NCI-H460 (cell line): ENCODE results near the gene TEKTIP1. TPM values are rescaled to one million over a fixed set of nuclear protein-coding genes. Genes with fewer than 3 reads are reported as not detected.
"Not testable (repeated sequence)": the region's sequence is repeated elsewhere in the genome, so short reads cannot be mapped to it uniquely, and the experiment has no call there.

Experiments used
- DNase-seq: peaks from one replicate; pipeline ENCODE4 v3.0.0-alpha.2; 2016; ENCODE audit warnings: low read depth; ENCODE audit errors: extremely low read depth
- small RNA-seq, 2 experiments: library from RNA; depleted of rRNA; stranded (forward); fragments of <200 nt; gene quantifications; one replicate each; pipeline ENCODE3, GENCODE V24; 2014
- total RNA-seq: library from RNA; depleted of rRNA; stranded (reverse); fragments of >200 nt; shearing (Covaris generic); gene quantifications from 2 replicates; pipeline ENCODE4 v1.2.3, GENCODE V29; 2014; rRNA removed

The TEKTIP1 gene
- total RNA-seq, 1 experiment from 2014 or later, result not detected

DNA sequence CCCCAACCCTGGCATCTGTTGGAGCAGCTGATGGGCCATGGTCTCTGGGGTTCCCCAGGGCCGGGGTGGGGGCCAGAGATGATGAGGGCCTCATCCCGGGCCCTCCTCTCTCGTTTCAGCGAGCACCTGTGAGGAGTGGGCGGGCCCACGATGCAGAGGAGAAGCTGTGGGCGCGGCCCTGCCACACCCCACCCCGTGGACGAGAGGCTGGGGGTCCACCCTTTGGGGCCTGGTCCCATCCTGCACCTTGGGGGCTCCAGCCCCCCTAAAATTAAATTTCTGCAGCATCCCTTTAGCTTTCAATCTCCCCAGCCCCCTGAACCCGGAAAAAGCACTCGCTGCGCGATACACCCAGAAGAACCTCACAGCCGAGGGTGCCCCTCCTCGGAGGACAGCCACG, 39.4 kb downstream of the TEKTIP1 start:
- DNase-seq, result no peak

DNA sequence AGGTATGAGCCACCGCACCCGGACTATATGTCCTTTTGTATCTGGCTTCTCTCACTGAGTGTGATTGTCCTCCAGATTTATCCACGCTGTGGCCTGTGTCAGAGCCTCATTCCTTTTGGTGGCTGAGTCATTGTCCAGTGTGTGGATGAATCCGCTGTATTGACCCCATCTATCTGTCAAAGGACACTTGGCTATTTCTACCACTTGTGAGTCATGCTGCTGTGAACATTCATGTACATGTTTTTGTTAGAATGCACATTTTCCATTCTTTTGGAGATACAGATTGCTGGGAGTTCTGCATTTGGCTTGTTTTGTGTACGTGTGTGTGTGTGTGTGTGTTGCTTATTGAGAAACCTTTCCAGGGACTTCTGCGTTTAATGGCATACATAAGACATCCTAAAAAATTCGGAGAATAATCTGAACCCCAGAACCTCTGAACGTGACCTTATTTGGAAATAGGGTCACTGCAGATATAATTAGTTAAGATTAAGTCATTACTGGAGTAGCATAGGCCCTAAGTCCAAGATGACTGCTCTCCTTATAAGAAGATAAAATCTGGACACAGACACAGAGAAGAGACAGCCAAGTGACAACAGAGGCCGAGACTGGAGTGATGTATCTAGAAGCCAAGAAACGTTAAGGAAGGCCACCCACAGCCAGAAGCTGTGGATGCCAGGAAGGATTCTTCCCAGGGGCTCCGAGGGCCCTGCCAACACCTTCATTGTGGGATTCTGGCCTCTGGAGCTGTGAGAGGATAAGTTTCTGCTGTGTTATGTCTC, 41.4 kb downstream of the TEKTIP1 start:
- no peak for DNase-seq

DNA sequence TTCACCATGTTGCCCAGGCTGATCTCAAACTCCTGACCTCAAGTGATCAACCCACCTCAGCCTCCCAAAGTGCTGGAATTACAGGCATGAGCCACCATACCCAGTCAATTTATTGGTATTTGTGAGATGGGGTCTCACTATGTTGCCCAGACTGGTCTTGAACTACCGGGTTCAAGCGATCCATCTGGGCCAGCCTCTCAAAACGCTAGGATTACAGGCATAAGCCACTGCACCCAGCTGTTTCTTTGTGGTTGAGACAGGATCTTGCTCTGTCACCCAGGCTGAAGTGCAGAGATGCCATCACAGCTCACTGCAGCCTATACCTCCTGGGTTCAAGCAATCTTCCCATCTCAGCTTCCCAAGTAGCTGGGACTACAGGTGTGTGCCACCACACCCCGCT, 42.8 kb downstream of the TEKTIP1 start:
- not testable (repeated sequence) for DNase-seq

DNA sequence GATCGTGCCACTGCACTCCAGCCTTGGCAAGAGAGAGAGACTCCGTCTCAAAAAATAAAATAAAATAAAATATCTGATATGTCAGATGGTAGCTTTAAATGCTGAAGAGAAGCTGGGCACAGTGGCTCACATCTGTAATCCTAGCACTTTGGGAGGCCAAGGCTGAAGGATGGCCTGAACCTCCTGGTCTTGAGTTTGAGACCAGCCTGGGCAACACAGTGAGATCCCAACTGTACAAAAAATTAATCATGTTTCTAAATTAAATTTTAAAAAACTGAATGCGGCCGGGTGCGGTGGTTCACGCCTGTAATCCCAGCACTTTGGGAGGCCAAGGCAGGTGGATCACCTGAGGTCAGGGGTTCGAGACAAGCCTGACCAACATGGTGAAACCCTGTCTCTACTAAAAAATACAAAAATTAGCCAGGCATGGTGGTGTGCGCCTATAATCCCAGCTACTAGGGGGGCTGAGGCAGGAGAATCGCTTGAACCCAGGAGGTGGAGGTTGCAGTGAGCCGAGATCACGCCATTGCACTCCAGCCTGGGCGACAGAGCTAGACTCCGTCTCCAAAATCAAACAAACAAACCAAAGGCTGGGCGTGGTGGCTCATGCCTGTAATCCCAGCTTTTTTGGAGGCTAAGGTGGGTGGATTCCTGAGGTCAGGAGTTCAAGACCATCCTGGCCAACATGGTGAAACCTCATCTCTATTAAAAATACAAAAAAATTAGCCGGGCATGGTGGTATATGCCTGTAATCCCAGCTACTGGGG, 45.2 kb downstream of the TEKTIP1 start:
- not testable (repeated sequence) for DNase-seq

DNA sequence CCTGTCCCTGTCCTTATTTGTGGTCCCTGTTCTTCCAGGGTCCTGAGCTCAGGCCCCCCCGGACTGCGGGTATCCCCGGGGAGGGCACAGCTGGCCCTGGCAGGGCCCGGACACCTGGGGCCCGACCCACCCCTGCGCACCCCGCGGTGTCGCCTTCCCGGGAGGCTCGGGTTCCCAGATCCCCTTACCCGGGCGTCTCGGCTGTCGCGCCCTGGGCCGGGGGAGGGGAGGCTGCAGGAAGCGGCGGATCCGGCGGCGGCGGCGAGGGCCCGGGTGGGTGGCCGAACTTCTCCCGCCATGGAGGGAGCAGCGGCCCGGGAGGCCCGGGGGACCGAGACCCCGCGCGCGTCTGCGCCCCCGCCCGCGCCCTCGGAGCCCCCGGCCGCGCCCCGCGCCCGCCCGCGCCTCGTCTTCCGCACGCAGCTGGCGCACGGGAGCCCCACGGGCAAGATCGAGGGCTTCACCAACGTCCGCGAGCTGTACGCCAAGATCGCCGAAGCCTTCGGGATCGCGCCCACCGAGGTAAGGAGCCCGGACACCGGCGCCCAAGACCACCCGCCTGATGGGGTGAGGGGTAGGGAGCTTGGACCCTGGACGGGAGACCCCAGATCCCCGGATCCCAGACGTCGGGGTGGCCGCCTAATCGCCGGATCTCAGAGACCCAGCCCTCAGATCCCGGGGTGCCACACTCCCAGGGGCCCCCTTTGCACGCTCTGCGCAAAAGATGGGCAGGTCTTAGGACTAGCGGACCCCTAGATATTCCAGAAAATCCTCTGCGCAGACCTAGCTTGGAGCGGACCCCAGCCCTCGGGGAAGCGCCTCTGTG, 46.5 kb downstream of the TEKTIP1 start, which contains the start of gene GIPC3:
Gene GIPC3 (plus strand): TSS at position 178 of the 826 bp plus-strand sequence. CDS start 120 bp downstream, at position 298.
- no peak for DNase-seq

DNA sequence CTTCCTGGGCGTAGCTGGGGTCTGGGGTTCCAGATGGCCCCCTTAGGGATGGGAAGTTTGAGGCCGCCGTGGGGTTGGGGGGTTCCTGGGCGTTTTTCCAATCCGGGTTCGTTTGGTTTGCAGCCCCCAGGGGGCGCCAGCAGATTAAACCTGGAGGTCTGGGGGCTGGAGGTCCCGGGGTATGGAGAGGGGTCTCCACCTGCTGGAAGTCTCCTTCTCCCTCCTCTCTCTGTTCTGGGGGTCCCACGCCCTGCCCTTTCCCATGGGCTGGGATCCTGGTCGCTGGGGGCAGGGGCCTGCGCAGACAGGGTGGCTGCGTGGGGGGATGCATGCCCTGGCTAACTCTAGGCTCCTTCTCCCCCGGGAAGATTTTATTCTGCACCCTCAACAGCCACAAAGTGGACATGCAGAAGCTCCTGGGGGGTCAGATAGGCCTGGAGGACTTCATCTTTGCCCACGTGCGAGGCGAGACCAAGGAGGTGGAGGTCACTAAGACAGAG, 47.2 kb downstream of the TEKTIP1 start:
- DNase-seq, result no peak

DNA sequence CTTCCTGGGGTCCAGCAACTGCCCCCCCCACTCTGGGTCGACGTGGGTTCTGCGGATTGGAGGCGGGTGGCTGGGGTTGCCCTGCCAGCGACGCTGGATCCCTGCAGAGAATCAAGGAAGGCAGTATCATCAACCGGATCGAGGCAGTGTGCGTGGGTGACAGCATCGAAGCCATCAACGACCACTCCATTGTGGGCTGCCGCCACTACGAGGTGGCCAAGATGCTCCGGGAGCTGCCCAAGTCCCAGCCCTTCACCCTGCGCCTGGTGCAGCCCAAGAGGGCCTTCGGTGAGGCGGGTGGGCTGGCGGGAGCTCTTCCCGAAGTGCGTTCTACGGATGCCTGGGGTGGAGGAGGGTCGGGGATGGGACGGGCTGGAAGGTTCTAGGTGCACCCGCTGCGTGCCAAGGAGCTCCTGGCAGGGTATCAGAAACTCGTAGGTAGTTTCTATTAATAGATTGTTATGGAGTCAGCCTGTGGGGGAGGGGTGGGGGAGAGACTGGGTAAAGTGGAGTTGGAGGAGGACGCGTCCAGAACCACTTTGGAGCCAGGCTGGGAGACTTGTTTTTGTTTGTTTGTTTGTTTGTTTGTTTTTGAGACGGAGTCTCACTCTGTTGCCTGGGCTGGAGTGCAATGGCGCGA, 47.9 kb downstream of the TEKTIP1 start:
- DNase-seq, result no peak

DNA sequence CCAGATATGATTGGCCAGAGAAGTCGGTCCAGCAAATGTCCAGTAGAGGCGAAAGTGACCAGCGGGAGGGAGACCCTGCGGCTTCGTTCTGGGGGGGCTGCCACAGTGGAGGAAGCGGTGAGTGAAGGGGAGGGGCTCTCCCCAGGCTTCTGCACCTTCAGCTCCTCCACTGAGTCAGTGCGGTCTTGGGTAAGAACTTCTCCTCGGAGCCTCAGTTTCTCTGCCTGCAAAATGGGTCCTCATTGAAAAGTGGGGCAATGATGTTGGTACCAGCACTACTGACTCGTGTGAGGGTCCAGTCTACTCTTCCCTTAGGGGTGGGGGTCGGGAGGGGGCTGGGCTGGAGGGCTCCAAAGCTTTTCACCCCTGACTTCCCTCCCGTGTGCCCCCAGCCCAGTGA, 50.5 kb downstream of the TEKTIP1 start:
- DNase-seq, result no peak

DNA sequence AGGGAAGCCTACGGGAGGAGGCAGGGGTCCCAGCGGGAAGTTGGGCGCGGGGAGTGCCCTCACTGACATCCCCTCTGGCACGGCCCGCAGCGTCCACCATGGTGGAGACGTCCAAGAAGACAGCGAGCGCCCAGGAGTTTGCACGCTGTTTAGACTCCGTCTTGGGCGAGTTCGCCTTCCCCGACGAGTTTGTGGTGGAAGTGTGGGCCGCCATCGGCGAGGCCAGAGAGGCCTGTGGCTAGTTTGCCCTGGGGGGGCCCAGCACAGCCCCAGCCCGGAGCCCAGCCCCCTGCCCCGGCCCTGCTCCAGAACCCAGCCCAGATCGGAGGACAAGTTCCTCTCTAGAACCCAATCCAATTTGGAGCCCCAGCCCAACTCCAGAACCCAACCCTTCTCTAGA, 51.0 kb downstream of the TEKTIP1 start:
- DNase-seq, result no peak

DNA sequence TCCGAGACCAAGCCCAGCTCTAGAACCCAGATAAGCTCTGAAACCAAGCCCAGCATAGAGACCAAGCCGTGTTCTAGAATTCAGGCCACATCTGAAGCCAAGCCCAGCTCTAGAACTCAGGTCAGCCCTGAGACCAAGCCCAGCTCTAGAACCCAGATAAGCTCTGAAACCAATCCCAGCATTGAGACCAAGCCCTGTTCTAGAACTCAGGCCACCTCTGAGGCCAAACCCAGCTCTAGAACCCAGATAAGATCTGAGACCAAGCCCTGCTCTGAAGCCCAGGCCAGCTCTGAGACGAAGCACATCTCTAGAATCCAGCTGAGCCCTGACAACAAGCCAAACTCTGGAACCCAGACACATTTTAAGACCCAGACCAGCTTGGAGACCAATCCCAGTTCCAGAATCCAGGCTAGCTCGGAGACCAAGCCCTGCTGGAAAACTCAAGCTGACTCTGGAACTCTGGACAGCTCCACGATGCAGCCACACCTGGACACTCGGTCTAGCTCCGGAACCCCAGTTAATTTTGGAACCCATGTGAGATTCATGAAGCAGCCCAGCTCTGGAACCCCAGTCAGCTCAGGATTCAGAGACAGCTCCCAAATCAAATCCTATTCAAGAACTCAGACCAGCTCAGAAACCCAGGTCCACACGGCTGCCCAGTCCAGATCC, 52.2 kb downstream of the TEKTIP1 start:
- no peak for DNase-seq

DNA sequence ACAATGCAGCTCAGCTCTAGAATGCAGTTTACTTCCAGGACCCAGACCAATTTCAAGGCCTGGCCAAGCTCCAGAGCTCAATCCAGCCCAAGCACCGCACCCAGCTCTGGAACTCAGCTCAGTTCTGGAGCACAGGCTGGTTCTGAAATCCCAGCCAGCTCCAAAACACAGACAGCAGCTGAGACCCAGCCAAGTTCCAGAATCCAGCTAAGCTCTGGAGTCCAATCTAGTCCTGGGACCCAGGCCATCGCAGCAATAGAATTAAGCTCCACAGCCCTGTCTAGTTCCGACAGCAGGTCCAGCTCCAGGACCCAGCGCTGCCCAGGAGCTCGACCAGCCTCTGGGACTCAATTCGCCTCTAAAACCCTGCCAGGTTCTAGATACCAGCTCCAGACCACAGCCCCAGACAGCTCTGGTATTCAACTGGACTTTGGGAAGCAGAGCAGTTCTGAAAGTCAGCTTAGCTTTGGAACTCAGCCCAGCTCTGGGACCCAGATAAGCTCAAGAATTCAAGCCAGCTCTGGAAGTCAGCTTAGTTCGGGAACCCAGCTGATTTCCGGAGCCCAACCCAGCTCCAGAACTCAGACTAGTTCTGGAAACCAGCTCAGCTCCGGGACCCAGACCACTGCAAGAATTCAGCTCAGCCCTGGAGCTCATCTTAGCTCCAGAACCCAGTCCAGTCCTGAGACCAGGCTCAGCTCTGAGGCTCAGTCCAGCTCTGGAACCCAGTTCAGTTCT, 53.1 kb downstream of the TEKTIP1 start:
- DNase-seq, result no peak

DNA sequence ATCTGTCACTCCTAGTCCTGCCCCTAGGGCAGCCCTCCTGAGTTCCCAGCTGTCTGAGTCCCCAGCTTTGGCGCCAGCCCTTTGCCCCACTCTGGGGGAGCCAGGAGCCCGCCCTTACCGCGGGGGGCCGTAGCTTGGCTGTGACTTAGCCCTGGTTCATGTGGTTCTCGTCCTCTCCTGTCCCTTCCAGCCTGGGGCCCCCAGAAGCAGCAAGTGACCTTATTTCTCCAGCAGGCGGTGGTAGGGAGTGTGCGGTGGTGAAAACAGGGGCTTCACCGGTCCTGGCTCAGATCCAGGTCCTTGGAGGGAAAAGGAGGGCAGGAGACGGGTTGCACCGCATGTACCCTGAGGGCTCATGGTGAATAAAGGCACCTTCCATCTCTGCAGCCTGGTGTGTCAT, 54.2 kb downstream of the TEKTIP1 start:
- no peak for DNase-seq

Small RNA genes within 50 kb of the gene (small RNA-seq; reads per million reads assigned to genes)
- gene AC005786.1, result 0 reads per million in 2 experiments
- 0 reads per million in 2 experiments for gene RF00212

Other genes starting within 250 kb of the TEKTIP1 start
- gene NFIC, start 172.6 kb upstream of the TEKTIP1 start, total RNA-seq, result 10.1 and 13.6 TPM in 2 replicates
- not detected in 2 replicates for gene SMIM24, start 58.6 kb upstream of the TEKTIP1 start, total RNA-seq
- gene SMIM44, start 55.7 kb upstream of the TEKTIP1 start, total RNA-seq, result not detected in 2 replicates
- 13.0 and 13.7 TPM in 2 replicates for gene DOHH, start 38.5 kb upstream of the TEKTIP1 start, total RNA-seq
- 17.6 and 18.8 TPM in 2 replicates for gene FZR1, start 32.9 kb upstream of the TEKTIP1 start, total RNA-seq
- 178 and 210 TPM in 2 replicates for gene MFSD12, start 18.4 kb downstream of the TEKTIP1 start, total RNA-seq
- 125 and 134 TPM in 2 replicates for gene HMG20B, start 33.8 kb downstream of the TEKTIP1 start, total RNA-seq
- 0.25 and 0.29 TPM in 2 replicates for gene GIPC3, start 46.3 kb downstream of the TEKTIP1 start, total RNA-seq
- gene TBXA2R, start 67.7 kb downstream of the TEKTIP1 start, total RNA-seq, result 1.2 and 1.4 TPM in 2 replicates
- 10.5 and 13.0 TPM in 2 replicates for gene CACTIN, start 87.6 kb downstream of the TEKTIP1 start, total RNA-seq
- 6.2 and 6.8 TPM in 2 replicates for gene PIP5K1C, start 161.3 kb downstream of the TEKTIP1 start, total RNA-seq
- 0.69 and 0.98 TPM in 2 replicates for gene TJP3, start 169.2 kb downstream of the TEKTIP1 start, total RNA-seq
- gene APBA3, start 222.5 kb downstream of the TEKTIP1 start, total RNA-seq, result 12.9 and 16.4 TPM in 2 replicates
- gene MRPL54, start 223.5 kb downstream of the TEKTIP1 start, total RNA-seq, result 35.8 and 40.8 TPM in 2 replicates
- not detected in 2 replicates for gene RAX2, start 233.1 kb downstream of the TEKTIP1 start, total RNA-seq
- not detected in 2 replicates for gene MATK, start 247.2 kb downstream of the TEKTIP1 start, total RNA-seq